SK-N-SH (cell line): ENCODE measurements around the gene GRIN2A. TPM values are rescaled to one million over a fixed set of nuclear protein-coding genes. Genes with fewer than 3 reads are reported as not detected.

ENCODE experiments used
- CTCF ChIA-PET: fragments of 300-600, 350-600 bp; formaldehyde crosslinking; extraction: SDS; loops from one replicate; lab custom pipeline; 2021; lab: Yijun Ruan, JAX
- POLR2A ChIA-PET: fragments of 350-600 bp; sonication (Branson Sonifier 250); formaldehyde crosslinking; extraction: SDS; loops from one replicate; lab custom pipeline; 2020; ENCODE audit warnings: antibody characterized with exemption, inconsistent platforms; lab: Yijun Ruan, JAX
- DNase-seq: peaks from one replicate; pipeline ENCODE4 v3.0.0; 2012
- H2AFZ ChIP-seq: fragments of 200-600 bp; sonication (generic); 2 replicates; pipeline ENCODE4 v1.8.1; 2016; ENCODE audit warnings: antibody characterized with exemption, mild to moderate bottlenecking, low read depth
- H3F3A ChIP-seq: fragments of 200-600 bp; sonication (generic); replicated peaks from 2 replicates; pipeline ENCODE3; 2016; ENCODE audit warnings: antibody characterized with exemption, mild to moderate bottlenecking; ENCODE audit not compliant: insufficient read depth
- H3K27ac ChIP-seq, 2 experiments: fragments of 200-500 bp in 1 of 2; fragments of 200-600 bp in 1 of 2; sonication (Bioruptor generic) in 1 of 2; sonication (generic), shearing (Covaris generic) in 1 of 2; 2 replicates each; pipeline versions ENCODE4 v1.5.1 to v1.6.1; 2014 to 2016; ENCODE audit warnings: low read depth in 2 of 2, inconsistent platforms in 1 of 2, low read length in 1 of 2, mild to moderate bottlenecking in 1 of 2, mixed read lengths in 1 of 2
- H3K27me3 ChIP-seq: fragments of 200-600 bp; sonication (generic), shearing (Covaris generic); 2 replicates; pipeline ENCODE4 v1.6.1; 2016; ENCODE audit warnings: mixed run types; ENCODE audit not compliant: insufficient read depth
- H3K36me3 ChIP-seq, 2 experiments: fragments of 200-500 bp in 1 of 2; fragments of 200-600 bp in 1 of 2; sonication (Bioruptor generic) in 1 of 2; sonication (generic) in 1 of 2; replicated peaks in 1 of 2; 2 replicates each; pipeline versions ENCODE3 to v1.5.1; 2014 to 2016; ENCODE audit warnings: low read length in 1 of 2, mild to moderate bottlenecking in 1 of 2; ENCODE audit not compliant: insufficient read depth in 2 of 2, control insufficient read depth in 1 of 2
- H3K4me1 ChIP-seq, 2 experiments: fragments of 200-500 bp in 1 of 2; fragments of 200-600 bp in 1 of 2; sonication (Bioruptor generic) in 1 of 2; sonication (generic), shearing (Covaris generic) in 1 of 2; 2 replicates each; pipeline versions ENCODE4 v1.5.1 to v1.6.1; 2014 to 2016; ENCODE audit warnings: low read depth in 1 of 2, low read length in 1 of 2, mixed run types in 1 of 2; ENCODE audit not compliant: insufficient read depth in 2 of 2, control insufficient read depth in 1 of 2
- H3K4me2 ChIP-seq: fragments of 200-600 bp; sonication (generic), shearing (Covaris generic); 2 replicates; pipeline ENCODE4 v1.6.1; 2017; ENCODE audit warnings: mixed run types
- H3K4me3 ChIP-seq, 2 experiments: fragments of 200-500 bp in 1 of 2; fragments of 200-600 bp in 1 of 2; sonication (Bioruptor generic) in 1 of 2; sonication (generic), shearing (Covaris generic) in 1 of 2; 2 replicates each; pipeline versions ENCODE4 v1.5.1 to v1.8.1; 2014 to 2016; ENCODE audit warnings: low read depth in 2 of 2, inconsistent platforms in 1 of 2, low read length in 1 of 2, mild to moderate bottlenecking in 1 of 2, mixed read lengths in 1 of 2, moderate library complexity in 1 of 2
- H3K79me2 ChIP-seq: fragments of 200-600 bp; sonication (generic); 2 replicates; pipeline ENCODE4 v1.8.1; 2017; ENCODE audit warnings: mild to moderate bottlenecking; ENCODE audit not compliant: insufficient read depth
- H3K9ac ChIP-seq: fragments of 200-600 bp; sonication (generic); 2 replicates; pipeline ENCODE4 v1.6.1; 2017; ENCODE audit warnings: mixed run types
- H3K9me2 ChIP-seq: fragments of 200-600 bp; sonication (generic); 2 replicates; pipeline ENCODE4 v1.6.1; 2017; ENCODE audit warnings: mixed run types
- H3K9me3 ChIP-seq: fragments of 200-600 bp; sonication (generic); 2 replicates; pipeline ENCODE4 v1.6.1; 2017; ENCODE audit warnings: mixed run types, mild to moderate bottlenecking, moderate library complexity
- H4K20me1 ChIP-seq: fragments of 200-600 bp; sonication (generic); 2 replicates; pipeline ENCODE4 v1.6.1; 2017; ENCODE audit warnings: mild to moderate bottlenecking, mixed run types; ENCODE audit not compliant: insufficient read depth
- CHD2 ChIP-seq: fragments of 150-350 bp; IDR thresholded peaks from 2 replicates; pipeline ENCODE4 v1.6.1; 2018; ENCODE audit warnings: low read length; ENCODE audit not compliant: partially characterized antibody
- CTCF ChIP-seq: fragments of 200-600 bp; sonication (generic); IDR thresholded peaks from 2 replicates; pipeline ENCODE4 v1.6.1; 2017; ENCODE audit warnings: antibody characterized with exemption, mild to moderate bottlenecking, moderate library complexity
- EP300 ChIP-seq, 2 experiments: IDR thresholded peaks; 2 replicates each; pipeline versions ENCODE4 v1.4.0 to v1.6.1; 2012; ENCODE audit warnings: borderline replicate concordance in 1 of 2, low read depth in 1 of 2, low read length in 1 of 2
- EZH2phosphoT487 ChIP-seq: fragments of 200-600 bp; sonication (generic); IDR thresholded peaks from 2 replicates; pipeline ENCODE4 v1.6.1; 2017; ENCODE audit warnings: low read depth, mixed run types, mild to moderate bottlenecking, antibody characterized with exemption, moderate library complexity, borderline replicate concordance
- FOXJ3 ChIP-seq: sonication (generic); formaldehyde crosslinking; IDR thresholded peaks from 2 replicates; pipeline ENCODE4 v1.5.1; 2020; ENCODE audit warnings: mild to moderate bottlenecking, missing genetic modification reagents
- FOXM1 ChIP-seq: IDR thresholded peaks from 2 replicates; pipeline ENCODE4 v1.4.0; 2012; ENCODE audit warnings: low read depth, mild to moderate bottlenecking
- GABPA ChIP-seq: IDR thresholded peaks from 2 replicates; pipeline ENCODE4 v1.4.0; 2012; ENCODE audit warnings: low read depth, mild to moderate bottlenecking
- GATA2 ChIP-seq: sonication (generic); formaldehyde crosslinking; IDR thresholded peaks from 2 replicates; pipeline ENCODE4 v1.5.0; 2020; ENCODE audit warnings: mild to moderate bottlenecking, missing genetic modification reagents
- MAX ChIP-seq: IDR thresholded peaks from 2 replicates; pipeline ENCODE4 v1.4.0; 2012; ENCODE audit warnings: low read depth
- MEF2A ChIP-seq: IDR thresholded peaks from 2 replicates; pipeline ENCODE4 v1.4.0; 2012; ENCODE audit warnings: low read depth, borderline replicate concordance
- NRF1 ChIP-seq: IDR thresholded peaks from 2 replicates; pipeline ENCODE4 v1.6.1; 2012; ENCODE audit warnings: low read depth, mild to moderate bottlenecking, low read length
- POLR2AphosphoS5 ChIP-seq: IDR thresholded peaks from 2 replicates; pipeline ENCODE4 v1.6.1; 2012; ENCODE audit warnings: low read depth, low read length
- RAD21 ChIP-seq: IDR thresholded peaks from 2 replicates; pipeline ENCODE4 v1.6.1; 2012; ENCODE audit warnings: mild to moderate bottlenecking, low read length
- RCOR1 ChIP-seq: fragments of 150-350 bp; IDR thresholded peaks from 2 replicates; pipeline ENCODE4 v1.6.1; 2017; ENCODE audit warnings: antibody characterized with exemption, low read length
- REST ChIP-seq: IDR thresholded peaks from 2 replicates; pipeline ENCODE4 v1.6.1; 2012; ENCODE audit warnings: mild to moderate bottlenecking, low read depth, low read length, moderate library complexity
- RXRA ChIP-seq: IDR thresholded peaks from 2 replicates; pipeline ENCODE4 v1.4.0; 2012; ENCODE audit warnings: low read depth, mild to moderate bottlenecking, borderline replicate concordance
- TAF1 ChIP-seq: IDR thresholded peaks from 2 replicates; pipeline ENCODE4 v1.6.1; 2012; ENCODE audit warnings: low read depth, mild to moderate bottlenecking, low read length, moderate library complexity, borderline replicate concordance
- TCF12 ChIP-seq: IDR thresholded peaks from 2 replicates; pipeline ENCODE4 v1.4.0; 2012
- TEAD4 ChIP-seq: IDR thresholded peaks from 2 replicates; pipeline ENCODE4 v1.4.0; 2012; ENCODE audit warnings: mild to moderate bottlenecking, borderline replicate concordance; ENCODE audit not compliant: insufficient read depth
- YY1 ChIP-seq: IDR thresholded peaks from 2 replicates; pipeline ENCODE4 v1.4.0; 2012; ENCODE audit warnings: low read depth, mild to moderate bottlenecking
- WGBS: methylation state at CpG from one replicate; pipeline ENCODE4 v1.1.6; 2017; ENCODE audit warnings: low lambda C conversion rate; 5-methylcytosine and 5-hydroxymethylcytosine counted together
- polyA plus RNA-seq, 3 experiments: library from polyadenylated mRNA; depleted of rRNA; stranded (reverse); fragments of >200 nt; gene quantifications; 2 replicates each; pipeline ENCODE4 v1.2.3, GENCODE V29; 2012

The GRIN2A gene
- polyA plus RNA-seq, 1 of the 3 experiments (the other 2 are of a cell fraction) = not detected

GRCh38 chr16:9723136-9723535 is 459.1 kb downstream of the GRIN2A start:
- H3F3A ChIP-seq = no peaks in the 10 kb centered on the region
- H3K36me3 ChIP-seq = no peaks in the 10 kb centered on the region
- no peak overlapping the region for H3K4me2 ChIP-seq
- H3K4me1 ChIP-seq = no peaks in the 10 kb centered on the region
- H2AFZ ChIP-seq = no peak overlapping the region
- TF ChIP-seq GABPA (no peak), TCF12 (no peak), REST (no peak)
- H3K9me3 ChIP-seq = no peaks in the 10 kb centered on the region
- no peaks in the 10 kb centered on the region for H4K20me1 ChIP-seq
- no peak overlapping the region for H3K4me3 ChIP-seq
- no peak for DNase-seq
- H3K27me3 ChIP-seq = no peaks in the 10 kb centered on the region
- POLR2A ChIA-PET = no interaction called here
- H3K9ac ChIP-seq = no peak overlapping the region
- no peak overlapping the region for H3K27ac ChIP-seq
- CTCF ChIA-PET = no interaction called here
- no peaks in the 10 kb centered on the region for H3K79me2 ChIP-seq
- H3K9me2 ChIP-seq = no peaks in the 10 kb centered on the region

- DNase-seq = no peak
- no peaks in the 10 kb centered on the region for H4K20me1 ChIP-seq
- 23% methylated on average over 6 of the region's 6 CpGs for WGBS
- no peaks in the 10 kb centered on the region for H3K4me1 ChIP-seq
- H3K79me2 ChIP-seq = no peaks in the 10 kb centered on the region
- H3K4me2 ChIP-seq = no peak overlapping the region
- no peaks in the 10 kb centered on the region for H3K36me3 ChIP-seq
- ChIA-PET POLR2A (no interaction called here), CTCF (no interaction called here)
- no peaks in the 10 kb centered on the region for H3K27me3 ChIP-seq
- no peak overlapping the region for H2AFZ ChIP-seq
- H3K9me3 ChIP-seq = no peaks in the 10 kb centered on the region
- H3K27ac ChIP-seq = no peak overlapping the region
- H3K4me3 ChIP-seq = no peak overlapping the region
- no peaks in the 10 kb centered on the region for H3K9me2 ChIP-seq
- H3K9ac ChIP-seq = no peak overlapping the region
- TF ChIP-seq FOXM1 (no peak), MEF2A (no peak), EP300 (IDR thresholded peaks at IDR 0.05; ENCODE audit: borderline replicate concordance in 1 of 2, low read depth in 1 of 2, low read length in 1 of 2) (no peak), TEAD4 (no peak), NRF1 (no peak), REST (no peak), POLR2AphosphoS5 (no peak), CTCF (no peak), EZH2phosphoT487 (no peak), GATA2 (CRISPR knock-in tag) (no peak), RAD21 (no peak), TAF1 (no peak), RXRA (no peak), FOXJ3 (no peak), YY1 (no peak), RCOR1 (no peak), MAX (no peak), CHD2 (no peak)
- TF ChIP-seq, all 33 proteins: peak for 0
- no peaks in the 10 kb centered on the region for H3F3A ChIP-seq
Observed at GRCh38 chr16:9713907-9714306, 468.3 kb downstream of the GRIN2A start.
